Left ventricle myocardium inferior (tissue), 1 donor: Measurements from ENCODE around the gene TIPRL. TPM values are rescaled to one million over a fixed set of nuclear protein-coding genes. Genes with fewer than 3 reads are reported as not detected.
"Not testable (repeated sequence)": the region's sequence is repeated elsewhere in the genome, so short reads cannot be mapped to it uniquely, and the experiment has no call there.

ENCODE experiments used
- DNase-seq: peaks from one replicate; pipeline ENCODE4 v3.0.0-alpha.2; 2020
- H3K27ac ChIP-seq: fragments of 200-600 bp; replicated peaks from 2 replicates; pipeline ENCODE4 v1.8.0; 2021
- H3K27me3 ChIP-seq: fragments of 200-600 bp; 2 replicates; pipeline ENCODE4 v1.8.0; 2021; ENCODE audit warnings: low read depth
- H3K36me3 ChIP-seq: fragments of 200-600 bp; 2 replicates; pipeline ENCODE4 v1.8.0; 2021
- H3K4me1 ChIP-seq: fragments of 200-600 bp; 2 replicates; pipeline ENCODE4 v1.8.0; 2021
- H3K4me3 ChIP-seq: fragments of 200-600 bp; 2 replicates; pipeline ENCODE4 v1.8.0; 2021; ENCODE audit warnings: mild to moderate bottlenecking, moderate library complexity
- H3K9me3 ChIP-seq: fragments of 200-600 bp; replicated peaks from 2 replicates; pipeline ENCODE4 v1.8.0; 2021
- intact Hi-C: fragments of 100-400 bp; cut with micrococcal nuclease; formaldehyde crosslinking; loops from one replicate; pipeline ENCODE4 v1.11.0; 2022
- total RNA-seq: library from RNA; stranded (reverse); fragmentation: NEBNext Ultra II Directional; extraction: Animal tissue kit (Norgen Biotek cat#: 25700); gene quantifications from one replicate; pipeline ENCODE4 v1.2.1, GENCODE V29; 2021
- TF ChIP-seq, protein P1 (sequence below): fragments of 200-600 bp; IDR thresholded peaks from 2 replicates; pipeline ENCODE4 v1.8.0; 2021; ENCODE audit warnings: antibody characterized with exemption, mild to moderate bottlenecking, borderline replicate concordance
- donor health status: DM: no; HTN: yes; CAD: no; lungs with severe emphysema.

Gene TIPRL
- total RNA-seq, 1 donor from 2014 or later: 28.3 TPM

DNA sequence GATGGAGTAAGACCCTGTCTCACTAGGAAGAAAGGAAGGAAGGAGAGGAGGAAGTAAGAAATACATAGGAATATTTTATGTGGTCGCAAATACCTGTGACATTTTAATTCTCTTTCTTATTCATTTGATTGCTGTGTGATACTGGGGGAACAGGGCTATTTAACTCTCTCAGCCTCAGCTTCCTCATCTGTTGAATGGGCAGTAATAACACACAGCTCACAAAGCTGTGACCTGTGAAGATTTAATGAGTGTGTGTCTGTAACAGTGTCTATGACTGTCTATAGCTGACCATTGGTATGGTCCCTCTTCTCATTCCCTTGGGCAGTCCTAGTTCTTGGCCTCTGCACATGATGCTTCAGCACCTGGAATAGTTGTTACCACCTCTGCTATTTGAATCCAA, 28.5 kb upstream of the TIPRL start:
- Histone ChIP-seq H3K36me3 (no peaks in the 10 kb centered on the region), H3K4me3 (no peak overlapping the region), H3K27ac (no peak overlapping the region), H3K9me3 (no peaks in the 10 kb centered on the region), H3K27me3 (no peaks in the 10 kb centered on the region), H3K4me1 (peaks cover 7% of the 10 kb centered on the region)
- DNase-seq: no peak
- TF ChIP-seq, protein P1, sequence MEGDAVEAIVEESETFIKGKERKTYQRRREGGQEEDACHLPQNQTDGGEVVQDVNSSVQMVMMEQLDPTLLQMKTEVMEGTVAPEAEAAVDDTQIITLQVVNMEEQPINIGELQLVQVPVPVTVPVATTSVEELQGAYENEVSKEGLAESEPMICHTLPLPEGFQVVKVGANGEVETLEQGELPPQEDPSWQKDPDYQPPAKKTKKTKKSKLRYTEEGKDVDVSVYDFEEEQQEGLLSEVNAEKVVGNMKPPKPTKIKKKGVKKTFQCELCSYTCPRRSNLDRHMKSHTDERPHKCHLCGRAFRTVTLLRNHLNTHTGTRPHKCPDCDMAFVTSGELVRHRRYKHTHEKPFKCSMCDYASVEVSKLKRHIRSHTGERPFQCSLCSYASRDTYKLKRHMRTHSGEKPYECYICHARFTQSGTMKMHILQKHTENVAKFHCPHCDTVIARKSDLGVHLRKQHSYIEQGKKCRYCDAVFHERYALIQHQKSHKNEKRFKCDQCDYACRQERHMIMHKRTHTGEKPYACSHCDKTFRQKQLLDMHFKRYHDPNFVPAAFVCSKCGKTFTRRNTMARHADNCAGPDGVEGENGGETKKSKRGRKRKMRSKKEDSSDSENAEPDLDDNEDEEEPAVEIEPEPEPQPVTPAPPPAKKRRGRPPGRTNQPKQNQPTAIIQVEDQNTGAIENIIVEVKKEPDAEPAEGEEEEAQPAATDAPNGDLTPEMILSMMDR: no peak
- intact Hi-C loops: no loop called here

DNA sequence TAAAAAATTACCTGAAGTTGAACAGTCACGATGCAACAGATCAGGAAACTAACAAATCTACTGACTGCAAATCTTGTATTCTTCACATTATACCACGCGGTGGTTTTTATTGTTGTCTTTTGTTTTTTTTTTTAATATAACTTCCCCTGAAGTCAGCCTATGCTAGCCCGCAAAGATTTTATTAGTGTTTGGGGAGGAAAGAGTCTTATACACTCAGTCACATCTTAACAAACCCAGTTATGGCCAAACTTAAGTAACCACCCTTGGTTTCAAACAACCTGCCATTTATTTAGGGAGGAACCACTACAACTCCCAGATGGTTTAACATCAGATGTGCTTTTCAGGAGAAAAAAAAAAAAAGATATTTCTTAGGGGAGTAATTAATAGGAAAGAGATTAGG, 26.8 kb upstream of the TIPRL start:
- peaks cover 9% of the 10 kb centered on the region for H3K9me3 ChIP-seq
- H3K27me3 ChIP-seq: no peaks in the 10 kb centered on the region
- no peak overlapping the region for H3K4me3 ChIP-seq
- DNase-seq: no peak
- no peak overlapping the region for H3K27ac ChIP-seq
- intact Hi-C loops: no loop called here
- TF ChIP-seq, protein P1: no peak
- no peaks in the 10 kb centered on the region for H3K36me3 ChIP-seq
- H3K4me1 ChIP-seq: peaks cover 3% of the 10 kb centered on the region

DNA sequence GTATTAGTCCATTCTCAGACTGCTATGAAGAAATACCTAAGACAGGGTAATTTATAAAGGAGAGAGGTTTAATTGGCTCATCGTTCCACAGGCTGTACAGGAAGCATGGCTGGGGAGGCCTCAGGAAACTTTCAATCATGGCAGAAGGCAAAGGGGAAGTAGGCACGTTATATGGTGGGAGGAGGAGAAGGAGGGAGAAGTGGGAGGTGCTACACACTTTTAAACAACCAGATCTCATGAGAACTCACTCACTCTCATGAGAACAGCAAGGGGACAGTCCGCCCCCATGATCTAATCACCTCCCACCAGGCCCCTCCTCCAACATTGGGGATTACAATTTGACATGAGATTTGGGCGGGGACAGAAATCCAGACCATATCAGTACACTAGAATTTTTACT, 24.1 kb upstream of the TIPRL start:
- intact Hi-C loops, H3K4me3 ChIP-seq, H3K4me1 ChIP-seq, H3K36me3 ChIP-seq, H3K27me3 ChIP-seq, DNase-seq, H3K27ac ChIP-seq: not testable (repeated sequence)
- H3K9me3 ChIP-seq: peaks cover 28% of the 10 kb centered on the region

DNA sequence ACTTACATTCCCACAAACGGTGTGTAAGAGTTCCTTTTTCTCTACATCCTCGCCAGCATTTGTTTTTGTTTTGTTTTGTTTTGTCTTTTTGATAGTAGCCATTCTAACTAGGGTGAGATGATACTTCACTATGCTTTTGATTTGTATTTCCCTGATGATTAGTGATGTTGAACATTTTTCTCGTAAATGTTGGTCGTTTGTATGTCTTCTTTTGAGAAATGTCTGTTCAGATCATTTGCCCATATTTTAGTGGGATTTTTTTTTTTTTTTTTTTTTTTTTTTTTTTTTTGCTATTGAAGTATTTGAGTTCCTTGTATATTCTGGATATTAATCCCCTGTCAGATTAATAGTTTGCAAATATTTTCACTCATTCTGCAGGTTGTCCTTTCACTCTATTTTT, 22.9 kb upstream of the TIPRL start:
- TF ChIP-seq, protein P1: no peak
- no peak for DNase-seq
- H3K27ac ChIP-seq: no peak overlapping the region
- H3K27me3 ChIP-seq: no peaks in the 10 kb centered on the region
- H3K36me3 ChIP-seq: no peaks in the 10 kb centered on the region
- peaks cover 3% of the 10 kb centered on the region for H3K4me1 ChIP-seq
- intact Hi-C loops: no loop called here
- no peak overlapping the region for H3K4me3 ChIP-seq
- H3K9me3 ChIP-seq: peaks cover 39% of the 10 kb centered on the region

DNA sequence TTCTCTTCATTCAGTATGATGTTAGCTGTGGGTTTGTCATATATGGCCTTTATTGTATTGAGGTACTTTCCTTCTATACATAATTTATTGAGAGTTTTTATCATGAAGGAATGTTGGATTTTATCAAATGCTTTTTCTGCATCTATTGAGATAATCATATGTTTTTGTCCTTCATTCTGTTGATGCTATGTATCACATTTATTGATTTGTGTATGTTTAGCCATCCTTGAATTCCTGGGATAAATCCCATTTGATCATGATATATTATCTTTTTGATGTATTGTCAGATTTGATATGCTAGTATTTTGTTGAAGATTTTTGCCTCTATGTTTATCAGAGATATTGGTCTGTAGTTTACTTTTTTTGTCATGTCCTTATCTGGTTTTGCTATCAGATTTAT, 21.1 kb upstream of the TIPRL start:
- peaks cover 39% of the 10 kb centered on the region for H3K9me3 ChIP-seq
- no peaks in the 10 kb centered on the region for H3K4me1 ChIP-seq
- TF ChIP-seq, protein P1: no peak
- no peak for DNase-seq
- no peak overlapping the region for H3K4me3 ChIP-seq
- no peaks in the 10 kb centered on the region for H3K27me3 ChIP-seq
- intact Hi-C loops: no loop called here
- H3K36me3 ChIP-seq: no peaks in the 10 kb centered on the region
- H3K27ac ChIP-seq: no peak overlapping the region

DNA sequence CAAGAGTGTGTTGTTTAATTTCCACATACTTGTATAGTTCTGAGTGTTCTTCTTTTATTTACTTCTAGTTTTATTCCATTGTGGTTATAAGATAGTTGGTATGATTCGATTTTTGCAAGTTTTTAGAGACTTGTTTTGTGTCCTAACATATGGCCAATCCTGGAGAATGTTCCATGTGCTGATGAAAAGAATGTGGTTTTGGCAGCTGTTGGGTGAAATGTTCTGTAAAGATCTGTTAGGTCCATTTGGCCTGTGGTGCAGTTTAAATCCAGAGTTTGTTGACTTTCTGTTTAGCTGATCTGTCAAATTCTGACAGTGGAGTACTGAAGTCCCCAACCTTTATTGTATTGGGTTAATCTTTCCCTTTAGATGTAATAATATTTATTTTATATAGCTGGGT, 19.5 kb upstream of the TIPRL start:
- Histone ChIP-seq H3K27ac (no peak overlapping the region), H3K4me1 (no peaks in the 10 kb centered on the region), H3K9me3 (peaks cover 39% of the 10 kb centered on the region), H3K4me3 (no peak overlapping the region), H3K27me3 (no peaks in the 10 kb centered on the region), H3K36me3 (no peaks in the 10 kb centered on the region)
- intact Hi-C loops: no loop called here
- TF ChIP-seq, protein P1: no peak
- DNase-seq: no peak
